H1 (cell line): Measurements from ENCODE around the gene SPATS2. TPM values are rescaled to one million over a fixed set of nuclear protein-coding genes. Genes with fewer than 3 reads are reported as not detected.

Experiments
- CTCF ChIA-PET: fragments of 300-600 bp; sonication (Branson Sonifier 250); formaldehyde crosslinking; loops from one replicate; lab custom pipeline; 2021; ENCODE audit not compliant: partially characterized antibody; lab: Charles Lee
- POLR2A ChIA-PET: fragments of 300-600 bp; sonication (Branson Sonifier 250); formaldehyde crosslinking; loops from one replicate; lab custom pipeline; 2021; ENCODE audit warnings: inconsistent platforms; ENCODE audit not compliant: partially characterized antibody; lab: Charles Lee
- DNase-seq, 2 experiments: peaks; one replicate each; pipeline versions ENCODE4 v3.0.0 to v3.0.0-alpha.2; 2010 to 2022; ENCODE audit warnings: low spot score in 2 of 2, low read depth in 1 of 2, mixed read lengths in 1 of 2
- FAIRE-seq: peaks from 2 replicates; lab custom pipeline; 2011; peaks lifted over from hg19 to GRCh38; lab: Jason Lieb, UNC
- H2AFZ ChIP-seq: 2 replicates; pipeline ENCODE4 v1.8.1; 2012; ENCODE audit warnings: low read length, inconsistent platforms
- H2AK5ac ChIP-seq: 2 replicates; pipeline ENCODE4 v1.6.1; 2013; ENCODE audit warnings: low read depth, low read length
- H2BK120ac ChIP-seq: replicated peaks from 2 replicates; pipeline ENCODE3; 2013; ENCODE audit warnings: low read depth, low read length, inconsistent platforms
- H2BK12ac ChIP-seq: 2 replicates; pipeline ENCODE4 v1.6.1; 2013; ENCODE audit warnings: low read depth, low read length
- H2BK15ac ChIP-seq: 2 replicates; pipeline ENCODE4 v1.6.1; 2013; ENCODE audit warnings: low read length
- H2BK20ac ChIP-seq: 2 replicates; pipeline ENCODE4 v1.6.1; 2013; ENCODE audit warnings: low read length
- H2BK5ac ChIP-seq: 2 replicates; pipeline ENCODE4 v1.6.1; 2013; ENCODE audit warnings: low read depth, low read length
- H3K14ac ChIP-seq: 2 replicates; pipeline ENCODE4 v1.6.1; 2013; ENCODE audit warnings: inconsistent platforms; ENCODE audit not compliant: insufficient read length
- H3K18ac ChIP-seq: 2 replicates; pipeline ENCODE4 v1.6.1; 2013; ENCODE audit warnings: low read length; ENCODE audit errors: extremely low read depth
- H3K23ac ChIP-seq: 2 replicates; pipeline ENCODE4 v1.6.1; 2013; ENCODE audit warnings: inconsistent platforms; ENCODE audit not compliant: insufficient read length
- H3K23me2 ChIP-seq: 2 replicates; pipeline ENCODE4 v1.6.1; 2013; ENCODE audit warnings: low read depth, low read length
- H3K27ac ChIP-seq: 2 replicates; pipeline ENCODE4 v1.6.1; 2011; ENCODE audit warnings: low read depth, low read length, inconsistent platforms
- H3K27me3 ChIP-seq, 4 experiments: replicated peaks in 1 of 4; 1 replicate in 1 of 4; 2 replicates in 3 of 4; pipeline versions ENCODE4 v1.6.1 to v1.8.1; 2011 to 2013; ENCODE audit warnings: low read length in 3 of 4, mild to moderate bottlenecking in 3 of 4, inconsistent platforms in 2 of 4, mixed read lengths in 2 of 4, moderate library complexity in 1 of 4; ENCODE audit not compliant: control insufficient read depth in 3 of 4, insufficient read depth in 3 of 4; ENCODE audit errors: extremely low read depth in 1 of 4
- H3K36me3 ChIP-seq, 4 experiments: 2 replicates each; pipeline versions ENCODE4 v1.6.1 to v1.8.1; 2011 to 2013; ENCODE audit warnings: mild to moderate bottlenecking in 4 of 4, low read length in 3 of 4, moderate library complexity in 2 of 4, control low read depth in 1 of 4, inconsistent platforms in 1 of 4; ENCODE audit not compliant: insufficient read depth in 4 of 4, control insufficient read depth in 2 of 4
- H3K4ac ChIP-seq: replicated peaks from 2 replicates; pipeline ENCODE3; 2013; ENCODE audit warnings: low read length, low read depth, mixed read lengths, inconsistent platforms; ENCODE audit not compliant: insufficient read length
- H3K4me1 ChIP-seq, 4 experiments: replicated peaks in 1 of 4; 1 replicate in 1 of 4; 2 replicates in 3 of 4; pipeline versions ENCODE4 v1.6.1 to v1.8.1; 2011 to 2013; ENCODE audit warnings: low read length in 3 of 4, inconsistent platforms in 2 of 4, mixed read lengths in 1 of 4; ENCODE audit not compliant: insufficient read depth in 4 of 4, control insufficient read depth in 3 of 4
- H3K4me2 ChIP-seq, 2 experiments: 2 replicates each; pipeline versions ENCODE4 v1.6.1 to v1.8.1; 2011 to 2013; ENCODE audit warnings: low read depth in 2 of 2, low read length in 2 of 2, control low read depth in 1 of 2, inconsistent platforms in 1 of 2, mild to moderate bottlenecking in 1 of 2; ENCODE audit not compliant: insufficient read depth in 1 of 2
- H3K4me3 ChIP-seq, 4 experiments: fragments of 200-600, 300-600 bp in 1 of 4; sonication (generic), shearing (Covaris generic), sonication (Bioruptor Twin) in 1 of 4; 2 replicates each; pipeline versions ENCODE4 v1.5.1 to v1.8.1; 2011 to 2016; ENCODE audit warnings: low read length in 4 of 4, low read depth in 3 of 4, control low read depth in 2 of 4, inconsistent platforms in 2 of 4, mild to moderate bottlenecking in 2 of 4, mixed read lengths in 1 of 4, moderate library complexity in 1 of 4; ENCODE audit not compliant: insufficient read depth in 2 of 4; ENCODE audit errors: extremely low read depth in 1 of 4
- H3K56ac ChIP-seq: replicated peaks from 2 replicates; pipeline ENCODE3; 2013; ENCODE audit warnings: low read depth, mild to moderate bottlenecking, mixed read lengths, low read length, inconsistent platforms; ENCODE audit not compliant: insufficient read length
- H3K79me1 ChIP-seq: 2 replicates; pipeline ENCODE4 v1.6.1; 2013; ENCODE audit warnings: low read depth, low read length, control low read depth
- H3K79me2 ChIP-seq, 2 experiments: 2 replicates each; pipeline versions ENCODE4 v1.6.1 to v1.8.1; 2012 to 2013; ENCODE audit warnings: low read length in 2 of 2, mild to moderate bottlenecking in 2 of 2, inconsistent platforms in 1 of 2; ENCODE audit not compliant: insufficient read depth in 2 of 2, control insufficient read depth in 1 of 2
- H3K9ac ChIP-seq, 4 experiments: replicated peaks in 1 of 4; 1 replicate in 1 of 4; 2 replicates in 3 of 4; pipeline versions ENCODE4 v1.6.1 to v1.8.1; 2011 to 2013; ENCODE audit warnings: low read depth in 3 of 4, low read length in 3 of 4, control low read depth in 2 of 4, mild to moderate bottlenecking in 2 of 4, moderate library complexity in 2 of 4, inconsistent platforms in 1 of 4; ENCODE audit errors: extremely low read depth in 1 of 4
- H3K9me3 ChIP-seq, 2 experiments: 2 replicates each; pipeline versions ENCODE4 v1.6.1 to v1.8.1; 2012 to 2013; ENCODE audit warnings: mild to moderate bottlenecking in 2 of 2, moderate library complexity in 2 of 2, control low read depth in 1 of 2, inconsistent platforms in 1 of 2, low read depth in 1 of 2, low read length in 1 of 2, mixed read lengths in 1 of 2; ENCODE audit not compliant: insufficient read depth in 2 of 2
- H4K20me1 ChIP-seq, 2 experiments: replicated peaks in 1 of 2; 2 replicates each; pipeline versions ENCODE3 to v1.8.1; 2011 to 2013; ENCODE audit warnings: inconsistent platforms in 2 of 2, low read length in 2 of 2, mild to moderate bottlenecking in 1 of 2; ENCODE audit not compliant: insufficient read depth in 2 of 2, control insufficient read depth in 1 of 2
- H4K5ac ChIP-seq: 2 replicates; pipeline ENCODE4 v1.6.1; 2013; ENCODE audit warnings: low read length, low read depth, mixed read lengths, inconsistent platforms; ENCODE audit not compliant: insufficient read length
- H4K8ac ChIP-seq: 2 replicates; pipeline ENCODE4 v1.8.0; 2013; ENCODE audit warnings: mild to moderate bottlenecking, moderate library complexity, low read length, inconsistent platforms; ENCODE audit not compliant: insufficient read depth; ENCODE audit errors: extremely low read depth
- H4K91ac ChIP-seq: replicated peaks from 2 replicates; pipeline ENCODE3; 2013; ENCODE audit warnings: low read length, mixed read lengths, inconsistent platforms; ENCODE audit not compliant: insufficient read length
- BACH1 ChIP-seq: IDR thresholded peaks from 2 replicates; pipeline ENCODE4 v1.6.1; 2012; ENCODE audit warnings: low read length, improper control_type of control experiment
- BRCA1 ChIP-seq: IDR thresholded peaks from 2 replicates; pipeline ENCODE4 v1.6.1; 2012; ENCODE audit warnings: low read depth, low read length, improper control_type of control experiment
- CEBPB ChIP-seq: IDR thresholded peaks from 2 replicates; pipeline ENCODE4 v1.6.1; 2012; ENCODE audit warnings: low read depth, low read length
- CTBP2 ChIP-seq: IDR thresholded peaks from 2 replicates; pipeline ENCODE4 v1.7.0; 2011; ENCODE audit warnings: borderline replicate concordance, mild to moderate bottlenecking, moderate library complexity, mixed read lengths, low read length; ENCODE audit not compliant: insufficient read depth, insufficient read length
- JUND ChIP-seq: IDR thresholded peaks from 2 replicates; pipeline ENCODE4 v1.6.1; 2011; ENCODE audit warnings: mild to moderate bottlenecking, improper control_type of control experiment, low read length
- POLR2A ChIP-seq, 2 experiments: IDR thresholded peaks; 1 replicate in 1 of 2; 2 replicates in 1 of 2; pipeline ENCODE4 v1.6.1; 2011; ENCODE audit warnings: low read depth in 2 of 2, low read length in 2 of 2, mild to moderate bottlenecking in 2 of 2; ENCODE audit errors: control extremely low read depth in 1 of 2
- POU5F1 ChIP-seq: IDR thresholded peaks from 2 replicates; pipeline ENCODE4 v1.6.1; 2011; ENCODE audit warnings: low read depth, mild to moderate bottlenecking, low read length, moderate library complexity
- SUZ12 ChIP-seq: fragments of 200-600 bp; sonication (generic); IDR thresholded peaks from 2 replicates; pipeline ENCODE4 v1.6.1; 2012; ENCODE audit warnings: mild to moderate bottlenecking, inconsistent platforms, low read length, moderate library complexity, mixed read lengths
- WGBS, 2 experiments: shearing (Covaris generic) in 1 of 2; methylation state at CpG; one replicate each; pipeline versions ENCODE4 v1.1.6 to v1.1.7; 2013 to 2015; ENCODE audit warnings: low lambda C conversion rate in 2 of 2, mixed read lengths in 2 of 2, inconsistent platforms in 1 of 2, low coverage in 1 of 2, missing lambda C conversion rate in 1 of 2; ENCODE audit not compliant: insufficient replicate concordance in 2 of 2, insufficient coverage in 1 of 2, insufficient read length in 1 of 2; ENCODE audit errors: extremely low coverage in 1 of 2, missing lambda C conversion rate in 1 of 2; 5-methylcytosine and 5-hydroxymethylcytosine counted together
- polyA plus RNA-seq, 7 experiments: library from polyadenylated mRNA; depleted of rRNA in 3 of 7; stranded (reverse) in 5 of 7; unstranded in 2 of 7; fragments of >200 nt in 5 of 7; fragments of 200-250 nt in 2 of 7; gene quantifications; 1 replicate in 5 of 7; 2 replicates in 1 of 7; 4 replicates in 1 of 7; pipeline versions ENCODE4 v1.2.1 to v1.2.3, GENCODE V29; 2011 to 2013; ENCODE audit warnings: missing spikeins in 2 of 7, mixed read lengths in 2 of 7
- total RNA-seq: library from RNA; stranded (reverse); fragmentation: NEBNext Ultra II Directional; extraction: Animal tissue kit (Norgen Biotek cat#: 25700); gene quantifications from 2 replicates; pipeline ENCODE4 v1.2.1, GENCODE V29; 2021
- TF ChIP-seq, protein P1 (sequence below): IDR thresholded peaks from 2 replicates; pipeline ENCODE4 v1.6.1; 2012; ENCODE audit warnings: low read length, inconsistent platforms

SPATS2 gene
- total and polyA plus RNA-seq, 2 of the 8 experiments (the other 6 are each of a cell fraction or from before 2014, with no cell fraction given): 19.2 to 24.5 TPM

DNA sequence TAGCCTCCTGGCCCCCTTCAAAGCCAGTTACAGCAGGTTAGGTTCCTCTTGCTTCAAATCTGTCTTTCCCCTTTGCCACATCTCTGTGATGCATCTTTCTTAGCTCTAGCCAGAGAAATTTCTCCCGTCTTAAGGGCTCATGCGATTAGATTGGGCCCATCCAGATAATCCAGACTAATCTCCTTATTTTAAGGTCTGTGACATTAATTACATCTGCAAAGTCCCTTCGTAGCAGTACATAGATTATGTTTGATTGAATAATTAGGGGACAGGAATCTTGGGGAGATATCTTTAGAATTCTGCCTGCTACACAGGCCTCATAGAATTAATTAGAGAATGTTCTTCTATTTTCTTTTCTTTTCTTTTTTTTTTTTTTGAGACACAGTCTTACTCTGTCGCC lies 79.3 kb downstream of the SPATS2 start:
- ChIA-PET CTCF (interaction anchor here (1.3 to 1.4 kb wide), 2 partner anchors 22 to 88 kb away, joined by 3 to 4 read pairs; no protein-coding TSS in a partner anchor), POLR2A (no interaction called here)
- no peaks in the 10 kb centered on the region for H3K23me2 ChIP-seq
- no peak overlapping the region for H2BK15ac ChIP-seq
- no peak overlapping the region for H3K4ac ChIP-seq
- H2AFZ ChIP-seq: no peak overlapping the region
- H3K9me3 ChIP-seq: no peaks in the 10 kb centered on the region
- no peak overlapping the region for H3K4me2 ChIP-seq
- H4K91ac ChIP-seq: no peak overlapping the region
- H4K5ac ChIP-seq: no peak overlapping the region
- DNase-seq (no peak), FAIRE-seq (no peak)
- no peak overlapping the region for H3K18ac ChIP-seq
- no peaks in the 10 kb centered on the region for H3K79me1 ChIP-seq
- no peaks in the 10 kb centered on the region for H4K20me1 ChIP-seq
- no peak overlapping the region for H3K14ac ChIP-seq
- TF ChIP-seq POLR2A (IDR thresholded peaks at IDR 0.05; ENCODE audit: control extremely low read depth in 1 of 2, low read depth in 2 of 2, low read length in 2 of 2) (no peak), JUND (no peak), CTBP2 (no peak), POU5F1 (no peak), BACH1 (no peak), BRCA1 (no peak), CEBPB (no peak), SUZ12 (no peak)
- TF ChIP-seq, protein P1, sequence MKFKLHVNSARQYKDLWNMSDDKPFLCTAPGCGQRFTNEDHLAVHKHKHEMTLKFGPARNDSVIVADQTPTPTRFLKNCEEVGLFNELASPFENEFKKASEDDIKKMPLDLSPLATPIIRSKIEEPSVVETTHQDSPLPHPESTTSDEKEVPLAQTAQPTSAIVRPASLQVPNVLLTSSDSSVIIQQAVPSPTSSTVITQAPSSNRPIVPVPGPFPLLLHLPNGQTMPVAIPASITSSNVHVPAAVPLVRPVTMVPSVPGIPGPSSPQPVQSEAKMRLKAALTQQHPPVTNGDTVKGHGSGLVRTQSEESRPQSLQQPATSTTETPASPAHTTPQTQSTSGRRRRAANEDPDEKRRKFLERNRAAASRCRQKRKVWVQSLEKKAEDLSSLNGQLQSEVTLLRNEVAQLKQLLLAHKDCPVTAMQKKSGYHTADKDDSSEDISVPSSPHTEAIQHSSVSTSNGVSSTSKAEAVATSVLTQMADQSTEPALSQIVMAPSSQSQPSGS: no peak
- TF ChIP-seq, all 59 proteins: peak for 0
- H2BK5ac ChIP-seq: no peak overlapping the region
- no peak overlapping the region for H3K27ac ChIP-seq
- H3K4me3 ChIP-seq: no peak overlapping the region
- H3K79me2 ChIP-seq: peaks cover 0 to 2% of the 10 kb centered on the region in 2 experiments; a peak in 2 of 4 replicates
- no peak overlapping the region for H2AK5ac ChIP-seq
- peaks cover 0 to 1% (median 0%) of the 10 kb centered on the region in 4 experiments; a peak in 1 of 7 replicates for H3K27me3 ChIP-seq
- no peak overlapping the region for H2BK120ac ChIP-seq
- H2BK12ac ChIP-seq: no peak overlapping the region
- no peak overlapping the region for H3K23ac ChIP-seq
- H4K8ac ChIP-seq: no peak overlapping the region; the same call in 1 of the 2 replicates
- WGBS, 2 experiments: 90% methylated on average over 4 of the region's 4 CpGs; no CpG with 5 or more reads in 1 of the 2 experiments
- no peak overlapping the region for H2BK20ac ChIP-seq
- no peak overlapping the region for H3K9ac ChIP-seq
- H3K4me1 ChIP-seq: no peaks in the 10 kb centered on the region
- no peaks in the 10 kb centered on the region; a peak in 1 of 8 replicates for H3K36me3 ChIP-seq
- no peak overlapping the region for H3K56ac ChIP-seq
